ENCODE data around the gene GRIN3B. TPM values are rescaled to one million over a fixed set of nuclear protein-coding genes. Genes with fewer than 3 reads are reported as not detected.

Gene GRIN3B
- total and polyA plus RNA-seq, 2 of the 4 experiments (the other 2 are of a cell fraction): under 0.01 to 0.91 TPM

- 92% methylated on average over 7 of the region's 26 CpGs; no CpG with 5 or more reads in 1 of the 2 experiments for whole genome bisulfite sequencing, 2 experiments (ENCODE audit: extremely low coverage in 2 of 2, insufficient read length in 1 of 2)
- in situ Hi-C loops (cut with MboI; ENCODE audit: low sequenced_read_pairs) (loop anchor here (5.0 kb wide), 1 partner anchor 138 kb away; the partner anchor contains the start of gene CFD), dilution Hi-C loops (cut with HindIII; ENCODE audit: low sequenced_read_pairs, unreplicated experiment) (no loop called here), intact Hi-C loops (cut with micrococcal nuclease) (no loop called here)
- Histone ChIP-seq H3K4me1 (ENCODE audit: control insufficient read depth, insufficient read depth, low read length) (peaks cover 5% of the 10 kb centered on the region), H4K5ac (ENCODE audit: low read depth, low read length) (no peak overlapping the region), H3K4me3 (ENCODE audit: insufficient read depth, low read depth, low read length) (no peak overlapping the region), H2BK20ac (ENCODE audit: low read depth, low read length) (no peak overlapping the region), H2AFZ (replicated peaks; ENCODE audit: low read length, poor library complexity) (peak overlapping the region; percentile 63), H3K9me1 (ENCODE audit: insufficient read depth, low read length) (no peaks in the 10 kb centered on the region), H2AK9ac (replicated peaks; ENCODE audit: low read depth, low read length, poor library complexity) (no peak overlapping the region), H4K91ac (ENCODE audit: insufficient read depth, low read depth, low read length) (no peak overlapping the region), H3K4me2 (ENCODE audit: low read depth, low read length) (no peak overlapping the region), H3K79me1 (ENCODE audit: low read depth in 1 of 2, low read length in 2 of 2) (no peaks in the 10 kb centered on the region; a peak in 1 of 4 replicates), H2BK15ac (ENCODE audit: low read depth, low read length) (no peak overlapping the region), H2BK5ac (ENCODE audit: low read depth, low read length, poor library complexity, severe bottlenecking) (no peak overlapping the region), H3K14ac (replicated peaks; ENCODE audit: low read depth, low read length) (no peak overlapping the region), H3K27me3 (ENCODE audit: control insufficient read depth, insufficient read depth, low read length) (peaks cover 34% of the 10 kb centered on the region), H3K9ac (ENCODE audit: low read depth, low read length) (no peak overlapping the region), H3K56ac (ENCODE audit: extremely low read depth, insufficient read depth, low read length) (no peak overlapping the region; the same call in 1 of the 2 replicates), H4K20me1 (ENCODE audit: insufficient read depth, low read length) (0 out of 2 replicates have a peak, but pooled peaks cover 6% of the 10 kb centered on the region), H4K8ac (ENCODE audit: low read depth in 2 of 2, low read length in 2 of 2) (no peak overlapping the region), H3K36me3 (ENCODE audit: control insufficient read depth, insufficient read depth, low read length) (peaks cover 27% of the 10 kb centered on the region), H3K27ac (ENCODE audit: insufficient read depth, low read length) (no peak overlapping the region), H3K9me3 (ENCODE audit: control insufficient read depth, insufficient read depth, low read length) (no peaks in the 10 kb centered on the region), H3K23ac (ENCODE audit: low read depth, low read length) (no peak overlapping the region), H2AK5ac (ENCODE audit: low read depth, low read length) (no peak overlapping the region), H3K18ac (ENCODE audit: low read depth, low read length) (no peak overlapping the region), H2BK120ac (ENCODE audit: low read depth, low read length) (no peak overlapping the region), H3K4ac (ENCODE audit: low read depth, low read length) (no peak overlapping the region)
- POLR2A ChIA-PET (ENCODE audit: unreplicated experiment): no interaction called here
- BruUV-seq (replicated peaks): no TSS peak
- CTCF ChIA-PET: no interaction called here
- DNase-seq: no peak
- ATAC-seq (ENCODE audit: low read depth): no peak
- TF ChIP-seq MAZ (IDR thresholded peaks at IDR 0.05; ENCODE audit: borderline replicate concordance, low read depth, low read length) (no peak), ELK1 (IDR thresholded peaks at IDR 0.05; ENCODE audit: borderline replicate concordance, low read depth, low read length) (no peak), POLR2A (IDR thresholded peaks at IDR 0.05; ENCODE audit: low read depth, low read length) (no peak), MXI1 (IDR thresholded peaks at IDR 0.05; ENCODE audit: borderline replicate concordance, low read depth, low read length) (no peak), NFE2L2 (IDR thresholded peaks at IDR 0.05; ENCODE audit: low read depth, low read length) (no peak), CHD1 (IDR thresholded peaks at IDR 0.05; ENCODE audit: low read depth, low read length) (no peak), SMC3 (IDR thresholded peaks at IDR 0.05; ENCODE audit: low read depth, low read length) (no peak), RCOR1 (IDR thresholded peaks at IDR 0.05; ENCODE audit: insufficient replicate concordance, low read length) (no peak), CTCF (conservative IDR thresholded peaks at IDR 0.05; ENCODE audit: low read depth, low read length) (no peak), BHLHE40 (IDR thresholded peaks at IDR 0.05; ENCODE audit: low read depth, low read length) (no peak), USF2 (IDR thresholded peaks at IDR 0.05; ENCODE audit: low read depth, low read length) (no peak), CEBPB (IDR thresholded peaks at IDR 0.05; ENCODE audit: low read depth, low read length) (no peak), RAD21 (IDR thresholded peaks at IDR 0.05; ENCODE audit: low read length) (no peak), RFX5 (IDR thresholded peaks at IDR 0.05; ENCODE audit: low read depth, low read length) (no peak), FOS (IDR thresholded peaks at IDR 0.05; ENCODE audit: low read depth, low read length) (no peak)
Observed at GRCh38 chr19:995051-995827, 5.0 kb upstream of the GRIN3B start.

Measured in IMR-90 (cell line).